Measurements from ENCODE around the gene FBXO15. TPM values are rescaled to one million over a fixed set of nuclear protein-coding genes. Genes with fewer than 3 reads are reported as not detected.

The FBXO15 gene
- total RNA-seq, 6 donors from 2014 or later = 0.83 to 11.9 (median 2.6) TPM

DNA sequence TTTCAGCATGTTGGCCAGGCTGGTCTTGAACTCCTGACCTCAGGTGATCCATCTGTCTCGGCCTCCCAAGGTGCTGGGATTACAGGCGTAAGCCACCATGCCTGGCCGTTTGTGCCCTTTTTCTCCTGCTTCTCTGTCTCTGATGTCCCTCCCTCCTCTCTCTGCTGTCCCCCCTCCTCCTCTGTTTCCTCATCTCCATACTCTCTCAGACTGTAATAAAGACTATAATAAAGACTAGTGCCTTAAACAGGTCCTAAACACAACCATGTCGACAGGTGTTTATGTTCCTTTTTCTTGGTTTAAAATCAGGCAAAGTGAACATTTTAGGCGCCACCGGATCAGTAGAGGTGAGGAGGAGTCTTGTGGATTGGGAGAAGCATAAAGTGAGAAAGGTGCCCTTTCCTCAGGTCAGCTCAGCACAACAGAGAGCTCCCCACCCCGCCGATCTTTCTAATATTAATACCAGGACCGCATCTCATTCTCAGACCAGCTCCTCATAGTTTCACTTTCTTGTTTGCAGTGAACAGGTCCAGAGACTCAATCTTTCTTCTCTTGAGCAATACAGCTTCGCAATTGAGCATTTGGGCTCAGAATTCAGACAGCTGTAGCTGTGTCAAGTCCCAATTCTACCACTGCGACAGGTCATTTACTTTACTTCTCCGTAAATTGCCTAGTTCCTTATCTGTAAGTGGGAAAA, 24.4 kb upstream of the FBXO15 start:
- H3K27me3 ChIP-seq = no peaks in the 10 kb centered on the region
- H3K36me3 ChIP-seq = no peaks in the 10 kb centered on the region
- WGBS, 2 donors = 51 to 58% methylated on average over 11 to 12 of the region's 12 CpGs
- peak overlapping the region in 3 of 4 donors; percentile 23 to 44 (median 37) for H3K4me3 ChIP-seq
- DNase-seq = no peak
- peak in 1 of 2 donors; percentile 70 for ATAC-seq (ENCODE audit: low FRiP score in 2 of 2)
- TF ChIP-seq CTCF (IDR thresholded peaks at IDR 0.05) (no peak), POLR2AphosphoS5 (IDR thresholded peaks at IDR 0.05) (no peak), EP300 (IDR thresholded peaks at IDR 0.05) (no peak)
- no peaks in the 10 kb centered on the region for H3K4me1 ChIP-seq
- H3K27ac ChIP-seq = peak overlapping the region in 3 of 4 donors; percentile 21 to 59 (median 42)
- no peaks in the 10 kb centered on the region for H3K9me3 ChIP-seq

- no peaks in the 10 kb centered on the region for H3K9me3 ChIP-seq
- no peaks in the 10 kb centered on the region for H3K4me1 ChIP-seq
- TF ChIP-seq EP300 (IDR thresholded peaks at IDR 0.05) (no peak), POLR2AphosphoS5 (IDR thresholded peaks at IDR 0.05) (no peak), POLR2A (IDR thresholded peaks at IDR 0.05) (no peak), CTCF (IDR thresholded peaks at IDR 0.05) (no peak)
- no peaks in the 10 kb centered on the region for H3K27me3 ChIP-seq
- ATAC-seq (ENCODE audit: low FRiP score in 2 of 2) (no peak), DNase-seq (no peak)
- no peak overlapping the region for H3K27ac ChIP-seq
- no peak overlapping the region for H3K4me3 ChIP-seq
- H3K36me3 ChIP-seq = peaks cover 0 to 6% (median 2%) of the 10 kb centered on the region in 4 donors
- WGBS, 2 donors = 48 to 49% methylated on average over 7 of the region's 7 CpGs
Observed at GRCh38 chr18:74166386-74166785, 18.8 kb upstream of the FBXO15 start.

DNA sequence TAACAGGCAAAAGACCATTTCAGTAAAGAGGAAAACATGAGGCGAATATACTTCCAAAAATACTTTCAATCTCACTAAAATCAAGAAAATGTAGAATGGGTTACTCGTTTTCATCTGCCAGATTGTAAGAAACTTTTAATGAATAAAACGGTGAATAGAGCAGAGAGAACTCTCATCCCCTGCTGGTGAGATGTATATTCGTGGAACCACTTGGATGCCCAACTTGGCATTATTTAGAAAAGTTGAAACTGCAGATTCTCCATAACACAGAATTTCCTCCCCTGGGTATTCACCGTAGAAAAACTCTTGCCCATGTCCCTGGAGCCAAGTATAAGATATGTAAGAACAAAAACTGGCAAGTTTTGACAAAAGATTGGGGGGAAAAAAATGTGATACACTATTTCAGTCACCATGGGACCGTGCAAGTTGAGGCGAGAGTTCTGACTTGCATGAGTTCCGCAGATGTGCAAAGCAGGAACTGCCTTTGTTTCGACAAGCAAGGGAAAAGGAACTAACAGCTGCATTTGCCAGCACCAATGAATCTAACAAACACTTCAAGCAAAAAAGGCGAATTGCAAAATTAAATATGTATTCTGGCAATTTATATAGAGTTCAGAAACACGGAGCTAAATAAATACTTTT, 15.5 kb upstream of the FBXO15 start:
- Histone ChIP-seq H3K9me3 (no peaks in the 10 kb centered on the region), H3K27me3 (no peaks in the 10 kb centered on the region)
- 72 to 74% methylated on average over 11 of the region's 11 CpGs for WGBS, 2 donors

DNA sequence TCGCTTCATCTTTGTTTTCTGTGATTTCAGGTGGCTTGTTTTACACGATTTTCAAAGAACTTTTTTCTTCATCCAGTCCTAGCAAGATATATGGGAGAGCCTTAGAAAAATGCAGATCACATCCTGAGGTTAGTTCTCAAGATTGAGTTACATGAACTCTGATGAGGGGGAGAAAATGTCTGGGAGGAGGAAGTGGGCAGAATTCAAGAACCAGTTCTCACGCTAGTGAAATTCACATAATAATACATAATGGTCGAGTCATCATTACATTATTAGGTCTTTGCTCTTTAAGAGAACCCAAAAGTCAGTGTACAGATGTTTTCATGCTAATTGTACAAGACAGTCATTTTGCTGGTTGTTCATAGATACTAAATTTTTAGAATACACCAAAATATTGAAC, 7.6 kb upstream of the FBXO15 start:
- WGBS, 2 donors = 84 to 87% methylated on average over 4 of the region's 4 CpGs
- ATAC-seq (ENCODE audit: low FRiP score in 2 of 2) = no peak
- peaks cover under 1 to 2% (median 1%) of the 10 kb centered on the region in 4 donors for H3K4me1 ChIP-seq
- no peak for DNase-seq
- no peak overlapping the region for H3K4me3 ChIP-seq
- no peaks in the 10 kb centered on the region for H3K9me3 ChIP-seq
- no peak overlapping the region for H3K27ac ChIP-seq
- TF ChIP-seq POLR2AphosphoS5 (IDR thresholded peaks at IDR 0.05) (no peak), CTCF (IDR thresholded peaks at IDR 0.05) (no peak), POLR2A (IDR thresholded peaks at IDR 0.05) (no peak), EP300 (IDR thresholded peaks at IDR 0.05) (no peak)
- H3K27me3 ChIP-seq = no peaks in the 10 kb centered on the region
- H3K36me3 ChIP-seq = peaks cover 0 to 60% (median 28%) of the 10 kb centered on the region in 4 donors

More for the DNA sequence above, 15.5 kb upstream of the FBXO15 start:
- DNase-seq (no peak), ATAC-seq (ENCODE audit: low FRiP score in 2 of 2) (no peak)
- TF ChIP-seq CTCF (IDR thresholded peaks at IDR 0.05) = no peak
- TF ChIP-seq POLR2AphosphoS5 (IDR thresholded peaks at IDR 0.05) = no peak
- TF ChIP-seq EP300 (IDR thresholded peaks at IDR 0.05) = no peak
- no peak for TF ChIP-seq POLR2A (IDR thresholded peaks at IDR 0.05)
- no peak overlapping the region for H3K4me3 ChIP-seq
- peaks cover 0 to 34% (median 22%) of the 10 kb centered on the region in 4 donors for H3K36me3 ChIP-seq
- no peak overlapping the region for H3K27ac ChIP-seq
- no peaks in the 10 kb centered on the region for H3K4me1 ChIP-seq
